Activated CD8-positive, alpha-beta memory T cell treated with anti-CD3 and anti-CD28 coated beads for 24 hours (primary cell): ENCODE data around the gene DDX18.
A peak's percentile ranks its signal among the peaks of the same experiment; 100 is the strongest.
"Not testable (repeated sequence)": the region's sequence is repeated elsewhere in the genome, so short reads cannot be mapped to it uniquely, and the experiment has no call there.

Experiments
- DNase-seq: peaks from one replicate; pipeline ENCODE4 v3.0.0-alpha.2; 2020

Gene DDX18

GRCh38 chr2:117814417-117815264, at the start of gene DDX18:
TSS of gene DDX18 (plus strand) at chr2:117814691. CDS start at chr2:117814778, 87 bp downstream.
- DNase-seq: peak; percentile 97

GRCh38 chr2:117770730-117771129, 43.8 kb upstream of the DDX18 start:
- DNase-seq: no peak

- DNase-seq: no peak
Measured at GRCh38 chr2:117771969-117772630, 42.4 kb upstream of the DDX18 start.

DNA sequence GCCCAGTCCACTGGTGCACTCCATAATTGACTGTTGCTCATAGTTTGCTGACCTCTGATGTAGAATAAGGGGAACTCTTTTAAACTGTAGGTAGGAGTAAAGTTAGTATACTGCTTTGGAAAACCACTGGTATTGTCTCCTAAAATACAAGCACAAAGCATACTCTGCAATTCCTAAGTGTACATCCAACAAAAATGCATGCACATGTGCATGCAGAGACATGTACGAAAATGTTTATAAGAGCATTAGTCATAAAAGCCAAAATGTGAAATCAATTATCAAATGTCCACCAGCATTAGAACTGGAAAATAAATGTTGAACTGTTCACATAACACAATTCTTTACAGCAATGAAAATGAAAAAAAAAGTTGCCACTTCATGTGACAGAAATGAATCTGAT, 39.8 kb upstream of the DDX18 start:
- no peak for DNase-seq

DNA sequence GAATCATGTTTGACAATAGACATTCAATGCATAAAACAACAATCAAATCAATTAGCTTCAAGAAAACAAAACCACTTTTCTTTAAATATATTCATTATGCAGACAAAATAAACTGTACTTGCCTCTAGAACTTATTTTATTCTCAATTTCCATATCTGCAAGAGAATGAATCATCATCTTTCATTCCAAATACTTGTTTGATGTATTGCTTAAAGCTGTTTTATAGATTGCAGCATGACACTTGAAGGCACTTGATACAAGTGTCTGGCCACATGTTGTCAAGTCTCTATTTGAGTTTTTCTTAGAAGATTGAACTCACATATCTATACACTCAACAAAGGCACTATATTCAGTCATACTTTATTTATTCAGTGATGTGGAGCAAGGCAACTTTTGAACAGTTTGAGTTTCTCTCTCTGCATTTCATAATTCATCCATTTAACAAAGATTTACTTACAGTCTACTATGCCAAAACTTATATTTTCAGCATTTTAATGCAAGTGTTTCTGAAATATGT, 38.7 kb upstream of the DDX18 start:
- DNase-seq: no peak

DNA sequence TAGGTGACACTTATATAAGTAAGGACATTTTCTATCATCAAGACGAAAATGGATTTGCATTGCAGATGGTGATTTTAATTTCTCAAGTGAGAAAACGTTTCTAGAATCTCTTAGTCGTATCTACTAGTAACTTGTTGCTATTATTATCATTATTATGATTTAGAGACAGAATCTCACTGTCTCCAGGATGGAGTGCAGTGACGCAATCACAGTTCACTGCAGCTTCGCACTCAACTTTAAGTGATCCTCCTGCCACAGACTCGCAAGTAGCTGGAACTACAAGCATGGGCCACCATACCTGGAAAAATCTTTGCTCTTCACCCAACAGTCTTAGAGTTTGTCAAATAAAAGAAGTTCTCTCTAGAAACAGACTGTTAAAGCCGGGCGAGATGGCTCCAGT, 37.6 kb upstream of the DDX18 start:
- DNase-seq: no peak

DNA sequence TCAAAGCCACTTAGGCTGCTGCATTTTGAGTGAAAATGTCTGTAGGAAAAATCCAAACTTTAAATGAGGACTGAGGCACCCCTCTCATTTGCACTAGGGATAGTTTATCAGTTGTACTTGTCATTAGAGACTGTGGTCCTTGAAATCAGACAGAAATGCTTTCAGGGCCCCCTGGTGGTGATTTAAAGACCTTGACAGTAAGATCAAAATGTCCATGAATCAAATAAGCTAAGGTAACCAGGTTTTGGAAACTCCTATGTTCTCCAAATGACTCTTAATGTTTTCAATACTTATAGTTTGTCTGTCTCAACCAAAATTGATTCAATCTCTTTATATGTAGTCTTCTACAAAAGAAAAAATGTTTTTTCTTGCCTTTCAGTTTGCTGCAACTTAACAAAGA, 28.8 kb upstream of the DDX18 start:
- DNase-seq: no peak

- DNase-seq: no peak
Measured at GRCh38 chr2:117786520-117786919, 28.0 kb upstream of the DDX18 start.

- DNase-seq: no peak
Measured at GRCh38 chr2:117789505-117789904, 25.0 kb upstream of the DDX18 start.

DNA sequence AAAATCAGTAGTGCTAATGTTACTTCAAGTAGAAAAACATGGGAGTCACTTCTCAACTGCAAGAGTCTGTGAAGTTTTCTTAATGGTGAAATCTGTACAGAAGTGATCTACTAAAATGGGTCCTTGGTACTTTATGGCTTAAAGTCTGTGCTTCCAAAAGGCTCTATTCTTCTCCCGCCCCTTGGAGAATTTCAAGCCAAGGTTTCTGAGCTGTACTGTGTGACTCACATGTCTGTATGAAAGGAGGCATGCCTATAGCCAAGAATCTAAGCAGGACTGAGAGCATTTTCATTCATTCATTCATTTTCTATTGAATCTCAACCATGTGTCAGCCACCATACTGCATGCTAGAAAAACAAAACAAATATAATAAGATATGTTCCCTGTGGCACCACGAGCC, 19.8 kb upstream of the DDX18 start:
- DNase-seq: no peak

DNA sequence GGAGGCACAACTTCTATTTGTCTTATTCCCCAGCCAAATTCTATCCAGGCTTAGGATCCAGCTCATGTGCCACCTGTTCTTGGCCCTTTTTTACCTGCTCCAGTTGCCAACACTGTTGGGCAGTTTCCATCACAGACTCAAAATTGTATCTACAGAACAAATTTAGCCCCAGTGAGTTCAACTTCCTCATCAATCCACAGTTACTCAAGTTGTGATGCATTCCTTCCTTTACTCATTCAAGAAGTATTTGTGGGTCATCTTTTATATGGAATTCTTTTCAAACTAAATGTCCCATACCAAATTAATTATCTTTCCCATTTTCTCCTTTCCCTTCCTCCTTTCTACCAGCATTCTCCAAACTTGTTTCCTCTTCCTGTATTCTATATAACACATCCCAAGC, 12.7 kb upstream of the DDX18 start:
- no peak for DNase-seq

DNA sequence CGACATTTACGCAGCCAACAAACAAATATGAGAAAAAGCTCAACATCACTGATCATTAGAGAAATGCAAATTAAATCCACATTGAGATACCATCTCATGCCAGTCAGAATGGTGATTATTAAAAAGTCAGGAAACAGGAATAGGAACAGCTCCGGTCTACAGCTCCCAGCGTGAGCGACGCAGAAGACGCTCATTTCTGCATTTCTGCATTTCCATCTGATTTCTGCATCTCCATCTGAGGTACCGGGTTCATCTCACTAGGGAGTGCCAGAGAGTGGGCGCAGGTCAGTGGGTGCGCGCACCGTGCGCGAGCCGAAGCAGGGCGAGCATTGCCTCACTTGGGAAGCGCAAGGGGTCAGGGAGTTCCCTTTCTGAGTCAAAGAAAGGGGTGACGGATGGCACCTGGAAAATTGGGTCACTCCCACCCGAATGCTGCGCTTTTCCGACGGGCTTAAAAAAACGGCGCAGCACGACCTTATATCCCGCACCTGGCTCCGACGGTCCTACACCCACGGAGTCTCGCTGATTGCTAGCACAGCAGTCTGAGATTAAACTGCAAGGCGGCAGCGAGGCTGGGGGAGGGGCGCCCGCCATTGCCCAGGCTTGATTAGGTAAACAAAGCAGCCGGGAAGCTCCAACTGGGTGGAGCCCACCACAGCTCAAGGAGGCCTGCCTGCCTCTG, 10.7 kb upstream of the DDX18 start:
- not testable (repeated sequence) for DNase-seq

DNA sequence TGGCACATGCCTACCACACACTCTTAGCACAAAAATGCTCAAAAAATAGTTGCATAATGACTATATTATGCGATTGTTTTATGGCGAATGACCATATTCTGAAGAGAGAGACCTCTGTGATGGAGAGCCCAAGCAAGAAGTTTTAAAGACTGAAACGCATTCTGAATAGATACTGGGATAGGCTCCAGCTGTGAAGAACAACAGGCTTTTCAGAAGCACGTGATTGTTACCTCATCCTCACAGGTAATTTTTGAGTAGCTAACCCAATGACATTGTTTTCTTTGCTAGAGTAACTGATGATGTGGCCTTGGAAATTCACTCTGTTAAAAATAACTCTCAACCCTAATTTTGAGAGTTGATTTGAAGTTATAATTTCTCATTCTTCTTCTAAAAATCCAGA, 2.0 kb upstream of the DDX18 start:
- no peak for DNase-seq

- DNase-seq: no peak
Measured at GRCh38 chr2:117815946-117816345, 1.5 kb downstream of the DDX18 start.

- DNase-seq: no peak
Measured at GRCh38 chr2:117818921-117819320, 4.4 kb downstream of the DDX18 start.

- no peak for DNase-seq
Measured at GRCh38 chr2:117820444-117820843, 6.0 kb downstream of the DDX18 start.

- no peak for DNase-seq
Measured at GRCh38 chr2:117825437-117825836, 10.9 kb downstream of the DDX18 start.

DNA sequence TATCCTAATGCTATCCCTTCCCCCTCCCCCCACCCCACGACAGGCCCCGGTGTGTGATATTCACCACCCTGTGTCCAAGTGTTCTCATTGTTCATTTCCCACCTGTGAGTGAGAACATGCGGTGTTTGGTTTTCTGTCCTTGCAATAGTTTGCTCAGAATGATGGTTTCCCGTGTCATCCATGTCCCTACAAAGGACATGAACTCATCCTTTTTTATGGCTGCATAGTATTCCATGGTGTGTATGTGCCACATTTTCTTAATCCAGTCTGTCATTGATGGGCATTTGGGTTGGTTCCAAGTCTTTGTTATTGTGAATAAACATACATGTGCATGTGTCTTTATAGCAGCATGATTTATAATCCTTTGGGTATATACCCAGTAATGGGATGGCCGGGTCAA, 13.0 kb downstream of the DDX18 start:
- not testable (repeated sequence) for DNase-seq

DNA sequence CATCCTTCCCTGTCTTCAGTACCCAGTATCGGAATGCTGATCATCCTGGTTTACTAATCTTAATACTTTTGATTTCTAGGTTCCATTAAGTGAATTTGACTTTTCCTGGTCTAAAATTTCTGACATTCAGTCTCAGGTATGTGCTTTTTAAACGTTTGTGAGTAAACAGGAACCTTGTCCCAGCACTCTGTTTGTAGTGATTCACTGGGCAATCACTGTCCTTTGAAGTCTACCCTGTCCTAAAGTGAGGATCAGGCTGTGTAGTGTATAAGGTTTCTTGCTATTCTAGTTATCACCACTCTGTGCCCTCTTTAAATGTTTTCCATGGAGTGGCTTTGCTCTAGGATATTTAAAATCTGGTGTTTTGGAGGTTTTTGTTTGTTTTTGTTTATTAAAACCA, 14.4 kb downstream of the DDX18 start:
- DNase-seq: no peak

- DNase-seq: no peak
Measured at GRCh38 chr2:117832332-117832731, 17.8 kb downstream of the DDX18 start.

DNA sequence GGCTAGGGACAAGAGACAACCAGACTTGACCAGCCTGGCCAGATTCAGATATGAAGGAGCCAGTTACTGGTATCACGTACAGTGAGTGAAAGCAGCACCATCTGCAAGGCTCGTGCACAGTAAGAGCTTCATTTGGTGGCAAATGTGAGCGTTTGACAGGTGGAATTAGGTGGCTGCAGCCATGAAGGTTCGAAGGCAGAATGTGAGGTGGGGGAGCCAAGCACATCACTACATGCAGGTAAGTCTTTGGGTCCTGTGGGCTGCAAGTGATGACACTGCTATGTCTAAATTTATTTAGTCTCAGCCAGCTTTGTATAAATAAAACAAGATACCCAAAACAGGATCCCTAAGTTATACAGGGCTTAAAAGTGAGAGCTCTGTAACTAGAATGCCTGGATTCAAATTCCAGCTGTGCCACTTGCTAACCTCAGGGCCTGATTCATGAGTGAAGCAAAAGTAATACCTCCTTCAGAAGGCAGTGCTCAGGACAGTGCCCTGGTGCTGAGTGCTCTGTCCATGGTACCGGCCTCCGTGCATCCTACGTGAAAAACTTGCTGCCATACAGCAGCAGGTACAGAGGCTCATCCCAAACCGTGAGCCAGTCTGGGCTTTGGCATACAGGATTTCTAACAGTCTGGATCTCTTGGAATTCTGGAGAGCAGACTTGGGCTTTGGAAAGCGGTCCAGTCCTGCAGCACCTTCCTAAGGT, 18.6 kb downstream of the DDX18 start:
- no peak for DNase-seq

DNA sequence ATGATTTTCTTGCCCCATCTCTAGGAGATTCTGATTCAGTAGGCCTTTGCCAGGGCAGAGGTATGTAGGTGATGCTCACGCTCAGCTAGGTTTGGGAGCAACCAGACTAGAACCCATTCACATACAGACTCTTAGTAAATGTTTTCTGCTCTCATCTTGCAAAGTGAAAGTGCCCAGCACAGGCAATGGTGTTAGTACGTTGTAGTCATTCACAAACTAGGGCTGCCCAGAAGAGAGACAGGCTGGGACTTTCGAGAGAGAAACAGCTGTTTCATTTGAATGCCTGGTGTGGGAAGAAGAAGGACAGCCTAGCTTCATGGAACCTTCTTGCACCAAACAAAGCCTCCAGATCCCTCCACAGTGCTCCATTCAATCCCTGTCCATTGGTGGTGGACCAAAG, 19.4 kb downstream of the DDX18 start:
- no peak for DNase-seq

DNA sequence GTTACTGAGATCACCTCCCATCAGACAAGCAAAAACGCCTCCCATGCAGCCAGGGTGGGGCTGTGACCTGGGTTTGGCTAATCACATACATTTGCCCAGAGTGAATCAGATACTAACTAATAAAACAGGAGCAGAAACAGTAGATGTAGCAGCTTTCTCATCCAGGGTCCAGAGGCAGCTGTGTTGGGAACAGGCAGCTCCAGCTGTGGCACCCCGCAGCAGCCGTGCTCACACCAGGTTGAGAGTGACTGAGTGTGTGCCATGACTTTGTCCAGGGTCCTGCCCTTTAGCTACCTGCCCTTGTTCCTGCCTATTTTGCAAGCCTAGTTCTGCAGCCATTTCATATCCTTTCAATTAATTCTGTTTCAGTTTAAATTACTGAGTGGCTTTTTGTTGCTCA, 20.5 kb downstream of the DDX18 start:
- no peak for DNase-seq
